Subcutaneous preadipocyte (primary cell): Measurements from ENCODE around the gene CAMKMT. TPM values are rescaled to one million over a fixed set of nuclear protein-coding genes. Genes with fewer than 3 reads are reported as not detected.

Experiments used
- total RNA-seq: library from RNA; depleted of rRNA; stranded (reverse); fragments of >200 nt; gene quantifications from 2 replicates; pipeline ENCODE4 v1.2.3, GENCODE V29; 2012

Gene CAMKMT
- total RNA-seq: 9.6 and 10.8 TPM in 2 replicates

GRCh38 chr2:44361330-44362206 is at the start of gene CAMKMT, which contains the start of gene PREPL:
TSS of gene CAMKMT (plus strand) at chr2:44361947.
TSS of gene PREPL (minus strand) at chr2:44361494. CDS start at chr2:44346342, 15,152 bp downstream.

Other genes starting within 250 kb of the CAMKMT start
- gene PPM1B, start 193.1 kb upstream of the CAMKMT start, total RNA-seq: 13.6 and 17.4 TPM in 2 replicates
- gene SLC3A1, start 86.5 kb upstream of the CAMKMT start, total RNA-seq: not detected in 2 replicates
- 37.1 and 40.3 TPM in 2 replicates for gene PREPL, start 453 bp upstream of the CAMKMT start, total RNA-seq